Measurements from ENCODE around the gene TMEM39B.
"Not testable (repeated sequence)": the region's sequence is repeated elsewhere in the genome, so short reads cannot be mapped to it uniquely, and the experiment has no call there.

TMEM39B gene

DNA sequence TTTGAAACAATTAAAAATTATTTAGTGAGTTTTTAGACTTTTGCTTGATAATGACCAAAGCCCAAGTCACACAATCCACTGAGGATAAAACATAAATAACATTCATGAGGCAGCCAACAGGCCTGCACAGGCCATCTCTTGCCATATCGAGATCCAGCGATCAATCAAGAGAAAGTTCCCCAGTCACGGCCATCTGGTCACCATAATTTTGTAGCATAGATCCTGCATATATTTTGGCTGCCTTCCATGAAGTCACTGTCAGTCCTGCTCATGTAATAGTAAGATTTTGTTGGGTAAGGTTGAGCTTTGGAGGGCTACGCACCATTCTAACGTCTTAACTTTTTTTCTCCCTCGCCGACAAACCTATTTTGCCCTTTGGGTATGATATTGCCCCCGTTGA lies 52.6 kb downstream of the TMEM39B start:
- no peak for DNase-seq (ENCODE audit: low read depth)
- H3K4me3 ChIP-seq (ENCODE audit: control insufficient read depth, low read depth, low read length): no peak overlapping the region
- TF ChIP-seq, protein P1, sequence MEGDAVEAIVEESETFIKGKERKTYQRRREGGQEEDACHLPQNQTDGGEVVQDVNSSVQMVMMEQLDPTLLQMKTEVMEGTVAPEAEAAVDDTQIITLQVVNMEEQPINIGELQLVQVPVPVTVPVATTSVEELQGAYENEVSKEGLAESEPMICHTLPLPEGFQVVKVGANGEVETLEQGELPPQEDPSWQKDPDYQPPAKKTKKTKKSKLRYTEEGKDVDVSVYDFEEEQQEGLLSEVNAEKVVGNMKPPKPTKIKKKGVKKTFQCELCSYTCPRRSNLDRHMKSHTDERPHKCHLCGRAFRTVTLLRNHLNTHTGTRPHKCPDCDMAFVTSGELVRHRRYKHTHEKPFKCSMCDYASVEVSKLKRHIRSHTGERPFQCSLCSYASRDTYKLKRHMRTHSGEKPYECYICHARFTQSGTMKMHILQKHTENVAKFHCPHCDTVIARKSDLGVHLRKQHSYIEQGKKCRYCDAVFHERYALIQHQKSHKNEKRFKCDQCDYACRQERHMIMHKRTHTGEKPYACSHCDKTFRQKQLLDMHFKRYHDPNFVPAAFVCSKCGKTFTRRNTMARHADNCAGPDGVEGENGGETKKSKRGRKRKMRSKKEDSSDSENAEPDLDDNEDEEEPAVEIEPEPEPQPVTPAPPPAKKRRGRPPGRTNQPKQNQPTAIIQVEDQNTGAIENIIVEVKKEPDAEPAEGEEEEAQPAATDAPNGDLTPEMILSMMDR (conservative IDR thresholded peaks at IDR 0.05; ENCODE audit: control insufficient read depth, insufficient read depth, low read depth, low read length): no peak

DNA sequence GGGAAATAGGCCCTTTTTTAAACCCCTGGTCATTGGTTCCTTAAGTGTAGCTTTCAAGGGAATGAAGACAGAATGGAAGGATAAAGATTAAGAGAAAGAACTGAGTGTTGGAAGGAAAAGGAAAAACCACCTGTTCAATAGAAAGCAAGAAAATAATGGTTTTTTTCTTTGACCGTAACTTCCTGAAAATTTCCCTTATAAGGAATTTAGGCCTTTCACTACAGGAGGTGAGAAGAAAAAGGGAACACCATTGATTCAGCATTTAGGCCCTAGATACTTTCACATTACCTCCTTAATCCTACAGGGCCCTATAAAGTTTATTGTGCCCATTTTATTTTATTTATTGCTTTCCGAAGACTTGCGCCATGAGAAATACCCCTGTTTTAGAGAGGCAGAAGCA lies 54.0 kb downstream of the TMEM39B start:
- no peak overlapping the region for H3K4me3 ChIP-seq (ENCODE audit: control insufficient read depth, low read depth, low read length)
- no peak for DNase-seq (ENCODE audit: low read depth)
- TF ChIP-seq, protein P1 (conservative IDR thresholded peaks at IDR 0.05; ENCODE audit: control insufficient read depth, insufficient read depth, low read depth, low read length): no peak

DNA sequence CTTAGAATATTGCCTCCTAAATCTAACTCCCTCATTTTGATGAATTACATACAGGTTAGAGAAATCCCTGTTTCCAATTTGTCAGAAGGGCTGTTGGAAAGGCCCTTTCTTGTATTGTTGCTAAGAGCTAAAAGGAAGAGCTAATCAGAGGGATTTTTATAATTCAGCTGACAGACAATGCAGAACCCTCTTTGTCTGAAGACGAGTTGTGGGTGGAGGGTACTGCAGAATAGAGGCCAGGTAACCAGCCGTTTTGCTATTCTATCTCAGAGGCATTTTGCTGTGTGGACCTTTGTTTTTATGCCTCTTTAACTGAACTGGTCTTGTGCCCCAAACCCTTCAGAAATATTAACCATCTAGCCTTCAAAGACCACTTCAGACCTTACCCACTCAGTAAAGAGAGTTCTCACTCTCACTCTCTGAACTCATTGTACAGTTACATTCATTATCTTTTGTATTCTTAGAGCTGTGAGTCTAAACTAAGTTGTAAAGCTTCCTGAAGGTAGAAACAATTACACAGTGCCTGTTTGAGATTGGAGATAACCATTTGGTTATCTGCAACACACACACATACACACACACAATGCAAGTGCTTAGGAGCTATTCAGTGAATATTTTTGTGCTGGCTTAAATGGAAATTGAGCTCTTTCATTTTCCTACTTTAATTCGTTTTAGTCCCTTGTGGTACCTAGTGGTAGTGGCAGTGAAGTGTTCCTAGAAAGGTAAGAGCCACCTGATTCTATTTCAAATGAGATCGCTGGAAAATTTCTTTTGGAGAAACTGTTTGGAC lies 54.9 kb downstream of the TMEM39B start:
- no peak for DNase-seq (ENCODE audit: low read depth)
- H3K4me3 ChIP-seq (ENCODE audit: control insufficient read depth, low read depth, low read length): no peak overlapping the region
- TF ChIP-seq, protein P1 (conservative IDR thresholded peaks at IDR 0.05; ENCODE audit: control insufficient read depth, insufficient read depth, low read depth, low read length): no peak

DNA sequence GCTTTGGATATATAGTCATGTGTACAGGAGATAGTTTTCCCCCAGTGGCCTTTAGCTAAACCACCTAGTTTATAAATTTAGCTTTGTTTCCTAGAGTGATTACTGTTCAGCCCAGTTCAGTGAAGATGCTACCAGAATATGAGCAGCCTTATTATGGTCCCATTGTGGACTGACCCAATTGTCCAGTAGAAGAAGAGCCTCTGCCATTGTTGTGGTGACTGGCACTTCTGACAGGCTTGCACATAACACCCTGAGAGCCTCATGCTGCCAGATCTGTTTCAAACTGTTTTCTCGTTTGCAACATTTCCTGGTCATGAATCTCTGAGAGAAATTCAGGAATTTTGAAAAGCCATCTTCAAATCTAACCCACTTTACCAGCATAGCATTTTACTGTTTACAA lies 55.7 kb downstream of the TMEM39B start:
- no peak for DNase-seq (ENCODE audit: low read depth)
- TF ChIP-seq, protein P1 (conservative IDR thresholded peaks at IDR 0.05; ENCODE audit: control insufficient read depth, insufficient read depth, low read depth, low read length): no peak
- no peak overlapping the region for H3K4me3 ChIP-seq (ENCODE audit: control insufficient read depth, low read depth, low read length)

DNA sequence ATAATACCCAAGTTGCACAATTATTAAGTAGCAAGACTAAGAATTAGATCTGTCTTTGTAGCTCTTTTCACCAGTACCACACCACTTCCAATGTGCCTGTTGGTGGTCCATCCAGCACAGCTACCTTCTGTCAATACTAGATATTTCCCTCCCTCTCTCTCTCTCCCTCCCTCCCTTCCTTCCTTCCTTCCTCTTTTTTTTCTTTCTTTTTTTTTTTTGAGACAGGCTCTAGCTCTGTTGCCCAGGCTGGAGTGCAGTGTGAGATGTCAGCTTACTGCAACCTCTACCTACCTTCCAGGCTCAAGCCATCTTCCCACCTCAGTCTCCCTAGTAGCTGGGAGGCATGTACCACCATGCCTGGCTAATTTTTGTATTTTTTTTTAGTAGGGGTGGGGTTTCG lies 56.2 kb downstream of the TMEM39B start:
- H3K4me3 ChIP-seq (ENCODE audit: control insufficient read depth, low read depth, low read length): no peak overlapping the region
- DNase-seq (ENCODE audit: low read depth): no peak
- TF ChIP-seq, protein P1 (conservative IDR thresholded peaks at IDR 0.05; ENCODE audit: control insufficient read depth, insufficient read depth, low read depth, low read length): no peak

DNA sequence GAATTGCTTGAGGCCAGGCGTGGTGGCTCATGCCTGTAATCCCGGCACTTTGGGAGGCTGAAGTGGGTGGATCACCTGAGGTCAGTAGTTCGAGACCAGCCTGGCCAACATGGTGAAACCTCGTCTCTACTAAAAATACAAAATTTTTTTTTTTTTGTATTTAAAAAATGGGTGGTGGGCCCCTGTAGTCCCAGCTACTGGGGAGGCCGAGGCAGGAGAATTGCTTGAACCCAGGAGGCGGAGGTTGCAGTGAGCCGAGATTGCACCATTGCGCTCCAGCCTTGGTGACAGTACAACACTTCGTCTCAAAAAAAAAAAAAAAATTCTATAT lies 61.2 kb downstream of the TMEM39B start:
- H3K4me3 ChIP-seq (ENCODE audit: control insufficient read depth, low read depth, low read length); DNase-seq (ENCODE audit: low read depth): not testable (repeated sequence)

DNA sequence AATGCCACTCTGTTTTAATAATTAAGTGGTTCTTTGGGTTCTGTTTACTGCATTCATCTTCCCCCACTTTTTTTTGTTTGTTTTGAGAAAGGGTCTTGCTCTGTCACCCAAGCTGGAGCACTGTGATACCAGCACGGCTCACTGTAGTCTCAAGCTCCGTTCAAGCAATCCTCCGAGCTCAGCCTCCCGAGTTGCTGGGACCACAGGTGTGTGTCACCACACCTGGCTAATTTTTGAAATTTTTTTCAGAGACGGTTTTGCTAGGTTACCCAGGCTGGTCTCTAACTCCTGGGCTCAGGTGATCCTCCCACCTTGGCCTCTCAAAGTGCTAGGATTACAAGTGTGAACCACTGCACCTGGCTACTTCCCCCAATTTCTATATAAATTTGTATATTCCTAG lies 64.4 kb downstream of the TMEM39B start:
- no peak overlapping the region for H3K4me3 ChIP-seq (ENCODE audit: control insufficient read depth, low read depth, low read length)
- no peak for DNase-seq (ENCODE audit: low read depth)
- TF ChIP-seq, protein P1 (conservative IDR thresholded peaks at IDR 0.05; ENCODE audit: control insufficient read depth, insufficient read depth, low read depth, low read length): no peak
